OCI-LY3 (cell line): ENCODE data around the gene SLFNL1.

ENCODE experiments used
- H2AFZ ChIP-seq: fragments of 200-600, 300-600 bp; shearing (Covaris generic); 2 replicates; pipeline ENCODE4 v1.6.0; 2014; ENCODE audit warnings: antibody characterized with exemption, low read depth, low read length
- H3K27ac ChIP-seq: fragments of 200-600, 300-600 bp; sonication (generic); 2 replicates; pipeline ENCODE4 v1.5.1; 2014; ENCODE audit warnings: mild to moderate bottlenecking, low read length, moderate library complexity, mixed read lengths
- H3K27me3 ChIP-seq: fragments of 200-600, 300-600 bp; sonication (generic); 2 replicates; pipeline ENCODE4 v1.6.1; 2014; ENCODE audit warnings: low read depth, low read length, mixed read lengths
- H3K36me3 ChIP-seq: fragments of 200-600, 300-600 bp; sonication (generic); replicated peaks from 2 replicates; pipeline ENCODE3; 2014; ENCODE audit warnings: low read depth, low read length, mixed read lengths
- H3K4me1 ChIP-seq: fragments of 300-600, 200-600 bp; sonication (generic); 2 replicates; pipeline ENCODE4 v1.6.1; 2014; ENCODE audit warnings: low read length, mixed read lengths
- H3K4me2 ChIP-seq: fragments of 200-600, 300-600 bp; sonication (generic); 2 replicates; pipeline ENCODE4 v1.6.1; 2014; ENCODE audit warnings: low read length, mixed read lengths
- H3K4me3 ChIP-seq: fragments of 300-600, 200-600 bp; sonication (generic); 2 replicates; pipeline ENCODE4 v1.5.1; 2014; ENCODE audit warnings: antibody characterized with exemption, mild to moderate bottlenecking, low read length, moderate library complexity
- H3K79me2 ChIP-seq: fragments of 300-600, 200-600 bp; shearing (Covaris generic); 2 replicates; pipeline ENCODE4 v1.6.1; 2014; ENCODE audit warnings: mild to moderate bottlenecking, low read length, mixed read lengths
- H3K9ac ChIP-seq: fragments of 300-600, 200-600 bp; shearing (Covaris generic); 2 replicates; pipeline ENCODE4 v1.6.0; 2014; ENCODE audit warnings: mild to moderate bottlenecking, low read length, moderate library complexity
- H3K9me3 ChIP-seq: fragments of 200-600, 300-600 bp; shearing (Covaris generic); 2 replicates; pipeline ENCODE4 v1.6.1; 2014; ENCODE audit warnings: low read length, mixed read lengths; ENCODE audit not compliant: insufficient read depth
- H4K20me1 ChIP-seq: fragments of 200-600, 300-600 bp; sonication (generic); 2 replicates; pipeline ENCODE4 v1.6.1; 2016; ENCODE audit warnings: low read length, mixed read lengths; ENCODE audit not compliant: insufficient read depth
- CTCF ChIP-seq: fragments of 200-600, 300-600 bp; sonication (generic); IDR thresholded peaks from 2 replicates; pipeline ENCODE4 v1.5.1; 2014; ENCODE audit warnings: antibody characterized with exemption, low read length, low read depth
- EZH2phosphoT487 ChIP-seq: fragments of 200-600 bp; shearing (Covaris generic); IDR thresholded peaks from 2 replicates; pipeline ENCODE4 v1.6.1; 2018; ENCODE audit warnings: antibody characterized with exemption, mixed run types, low read depth

The SLFNL1 gene

GRCh38 chr1:40978886-40979240, 42.7 kb downstream of the SLFNL1 start:
- H4K20me1 ChIP-seq: peaks cover 15% of the 10 kb centered on the region
- H3K79me2 ChIP-seq: peaks cover 45% of the 10 kb centered on the region
- H3K4me3 ChIP-seq: peak overlapping the region; percentile 94
- peak overlapping the region; percentile 90 for H3K9ac ChIP-seq
- H3K4me1 ChIP-seq: peaks cover 23% of the 10 kb centered on the region
- TF ChIP-seq CTCF (no peak), EZH2phosphoT487 (no peak)
- H3K27ac ChIP-seq: peak overlapping the region; percentile 82
- H2AFZ ChIP-seq: peak overlapping the region; percentile 87
- H3K4me2 ChIP-seq: peak overlapping the region; percentile 99
- no peaks in the 10 kb centered on the region for H3K9me3 ChIP-seq
- no peaks in the 10 kb centered on the region for H3K27me3 ChIP-seq
- peaks cover 11% of the 10 kb centered on the region for H3K36me3 ChIP-seq

- TF ChIP-seq EZH2phosphoT487 (no peak), CTCF (no peak)
- no peak overlapping the region for H3K27ac ChIP-seq
- H3K4me2 ChIP-seq: no peak overlapping the region
- no peak overlapping the region for H3K9ac ChIP-seq
- H2AFZ ChIP-seq: no peak overlapping the region
- H4K20me1 ChIP-seq: peaks cover 13% of the 10 kb centered on the region
- H3K36me3 ChIP-seq: peaks cover 3% of the 10 kb centered on the region
- no peak overlapping the region for H3K4me3 ChIP-seq
- H3K27me3 ChIP-seq: no peaks in the 10 kb centered on the region
- H3K79me2 ChIP-seq: peaks cover 33% of the 10 kb centered on the region
- H3K9me3 ChIP-seq: no peaks in the 10 kb centered on the region
- H3K4me1 ChIP-seq: peaks cover 29% of the 10 kb centered on the region
Measured at GRCh38 chr1:40977716-40978115, 43.8 kb downstream of the SLFNL1 start.

GRCh38 chr1:40976952-40977690, 44.4 kb downstream of the SLFNL1 start:
- Histone ChIP-seq H3K4me1 (peaks cover 35% of the 10 kb centered on the region), H3K4me2 (no peak overlapping the region)

DNA sequence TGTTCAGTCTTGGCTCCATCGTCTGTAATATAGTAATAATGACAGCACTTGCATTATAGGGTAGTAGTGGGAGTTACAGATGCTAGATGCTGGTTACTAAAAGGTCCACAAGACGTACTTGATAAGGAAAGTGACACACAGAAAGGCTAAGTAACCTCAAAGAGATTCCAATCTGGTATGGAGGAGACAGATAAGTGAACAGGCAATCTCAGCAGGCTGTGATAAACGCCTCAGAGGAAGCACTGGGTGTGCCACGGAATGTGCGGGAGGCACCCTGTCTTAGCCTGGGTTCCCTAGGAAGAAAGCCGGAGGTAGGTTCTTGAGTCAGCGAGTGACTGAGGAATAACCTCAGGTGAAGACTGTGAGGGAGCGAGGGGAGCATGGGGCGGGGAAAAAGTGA, 46.6 kb downstream of the SLFNL1 start:
- H3K4me2 ChIP-seq: no peak overlapping the region
- H4K20me1 ChIP-seq: no peaks in the 10 kb centered on the region
- H3K9me3 ChIP-seq: no peaks in the 10 kb centered on the region
- TF ChIP-seq CTCF: no peak
- no peak for TF ChIP-seq EZH2phosphoT487
- no peak overlapping the region for H2AFZ ChIP-seq
- no peaks in the 10 kb centered on the region for H3K27me3 ChIP-seq
- peaks cover 26% of the 10 kb centered on the region for H3K4me1 ChIP-seq
- H3K79me2 ChIP-seq: peaks cover 6% of the 10 kb centered on the region; the same call in 1 of the 2 replicates
- no peak overlapping the region for H3K9ac ChIP-seq
- no peak overlapping the region for H3K4me3 ChIP-seq
- no peak overlapping the region for H3K27ac ChIP-seq
- H3K36me3 ChIP-seq: no peaks in the 10 kb centered on the region

More at GRCh38 chr1:40976952-40977690, 44.4 kb downstream of the SLFNL1 start:
- Histone ChIP-seq H3K36me3 (peaks cover 3% of the 10 kb centered on the region), H3K27me3 (no peaks in the 10 kb centered on the region), H3K9me3 (no peaks in the 10 kb centered on the region), H2AFZ (no peak overlapping the region), H3K9ac (no peak overlapping the region), H3K27ac (no peak overlapping the region), H4K20me1 (peaks cover 11% of the 10 kb centered on the region), H3K4me3 (no peak overlapping the region), H3K79me2 (peaks cover 27% of the 10 kb centered on the region)
- no peak for TF ChIP-seq CTCF
